ACHN (cell line): ENCODE data around the gene DIP2C.

Experiments used
- DNase-seq: peaks from one replicate; pipeline ENCODE4 v3.0.0-alpha.2; 2015
- in situ Hi-C: cut with HindIII; loops from 2 replicates; pipeline ENCODE4 v1.10.0; 2017; ENCODE audit warnings: low sequenced_read_pairs, low pct_ligation_motif_present, low pct_unique_long_range_greater_than_20kb

Gene DIP2C

GRCh38 chr10:556971-557637 is 132.4 kb downstream of the DIP2C start:
- in situ Hi-C loops = no loop called here
- no peak for DNase-seq

DNA sequence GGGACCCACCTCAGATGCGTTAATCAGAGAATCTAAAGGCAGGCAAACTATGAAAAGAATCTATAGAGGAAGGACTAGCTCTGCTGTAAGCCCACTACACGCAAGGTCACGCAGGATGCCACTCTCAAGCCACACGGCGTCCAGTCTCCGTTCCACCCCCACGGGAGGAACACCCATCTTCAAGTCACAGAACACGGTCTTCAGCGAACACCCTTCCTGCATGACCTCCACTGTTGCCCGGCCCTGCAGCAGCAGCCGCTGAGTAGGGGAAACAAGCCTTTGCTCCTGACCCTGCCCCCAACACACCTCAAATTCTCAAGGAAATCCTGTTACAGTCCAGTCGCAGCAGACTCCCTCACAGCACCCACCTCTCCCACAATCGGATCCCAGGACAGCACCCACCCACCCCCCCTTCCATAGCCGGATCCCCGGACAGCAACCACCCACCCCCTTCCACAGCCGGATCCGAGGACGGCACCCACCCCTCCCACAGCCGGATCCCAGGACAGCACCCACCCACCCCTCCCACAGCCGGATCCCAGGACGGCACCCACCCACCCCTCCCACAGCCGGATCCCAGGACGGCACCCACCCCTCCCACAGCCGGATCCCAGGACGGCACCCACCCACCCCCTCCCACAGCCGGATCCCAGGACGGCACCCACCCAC is 133.7 kb downstream of the DIP2C start:
- DNase-seq = no peak
- in situ Hi-C loops = no loop called here

DNA sequence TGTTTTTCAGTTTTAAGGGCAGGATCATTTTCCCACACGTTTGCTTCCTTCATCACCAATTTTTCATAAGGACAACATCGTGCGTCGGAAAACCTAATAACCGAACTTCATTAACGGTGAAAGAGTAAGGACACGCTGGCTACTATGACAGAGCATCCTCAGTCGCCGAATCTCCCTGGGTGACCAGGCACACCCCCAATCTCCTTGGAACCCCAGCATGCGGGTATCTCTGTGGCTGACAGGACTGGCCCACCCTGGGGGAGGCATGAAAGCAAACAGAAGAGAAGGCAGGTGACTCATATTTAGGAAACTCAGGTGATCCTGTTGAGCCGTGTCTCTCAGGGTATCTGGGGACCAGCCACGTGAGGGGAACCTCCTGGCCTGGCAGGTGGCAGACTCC is 134.2 kb downstream of the DIP2C start:
- in situ Hi-C loops = no loop called here
- DNase-seq = no peak

DNA sequence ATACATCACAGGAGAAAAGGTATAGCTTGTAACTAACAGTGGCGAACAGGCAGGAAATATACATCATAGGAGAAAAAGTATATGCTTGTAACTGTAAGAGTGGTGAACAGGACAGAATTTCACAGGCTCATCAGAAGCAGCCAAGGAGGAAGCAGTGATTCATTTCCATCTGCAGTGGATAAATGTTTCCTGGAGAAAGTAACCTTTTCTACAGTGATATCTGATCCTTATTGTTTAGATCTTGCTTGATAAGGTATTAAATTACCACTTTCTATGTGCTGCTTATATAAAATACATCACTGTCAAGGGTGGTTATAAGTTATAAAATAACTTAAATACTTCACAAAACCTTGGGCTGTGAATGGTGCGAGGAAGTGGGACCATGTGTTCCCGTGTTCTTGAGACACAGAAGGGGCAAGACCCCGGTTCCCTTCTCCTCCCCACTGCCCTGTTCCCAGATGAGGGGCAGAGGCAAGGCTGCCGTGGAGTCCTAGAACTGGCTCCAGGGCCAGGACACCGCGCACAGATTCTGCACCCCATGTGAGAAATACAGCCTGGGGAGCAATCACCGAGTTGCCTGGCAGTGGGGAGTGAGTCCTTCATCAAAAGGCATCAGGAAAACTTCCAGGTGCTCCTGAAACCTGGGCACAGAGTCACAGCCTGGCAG is 135.2 kb downstream of the DIP2C start:
- in situ Hi-C loops = no loop called here
- DNase-seq = no peak

DNA sequence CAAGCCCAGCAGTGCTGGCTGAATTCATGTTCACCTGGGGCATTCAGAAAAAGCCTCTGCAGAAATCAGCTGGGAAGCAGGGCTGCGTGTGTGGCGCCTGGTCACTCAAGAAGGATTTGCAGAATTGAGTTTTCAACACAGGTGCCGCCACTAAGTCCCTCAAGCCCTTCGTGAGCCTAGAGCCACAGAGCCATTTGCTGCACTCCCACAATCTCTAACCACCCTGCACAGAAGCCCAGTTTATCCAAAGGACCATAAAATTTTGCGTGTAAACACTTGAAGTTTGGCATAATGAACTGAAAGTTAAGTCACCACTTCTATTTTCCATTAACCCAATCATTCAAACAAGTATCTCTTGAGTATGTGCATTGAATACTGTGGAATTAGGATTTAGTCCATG is 136.2 kb downstream of the DIP2C start:
- in situ Hi-C loops = no loop called here
- DNase-seq = no peak

DNA sequence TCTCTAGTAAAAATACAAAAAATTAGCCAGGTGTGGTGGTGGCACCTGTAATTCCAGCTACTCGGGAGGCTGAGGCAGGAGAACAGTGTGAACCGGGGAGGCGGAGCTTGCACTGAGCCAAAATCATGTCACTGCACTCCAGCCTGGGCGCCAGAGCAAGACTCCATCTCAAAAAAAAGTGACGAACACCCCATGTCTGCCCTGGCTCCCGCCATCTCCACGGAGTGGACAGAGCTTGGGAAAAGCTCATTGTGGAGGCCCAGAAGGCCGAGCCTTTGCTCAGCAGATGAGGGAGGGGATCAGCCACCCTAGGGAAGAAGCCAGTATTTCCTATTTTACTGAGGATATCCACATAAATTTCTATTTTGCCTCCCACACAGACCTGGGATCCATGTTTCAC is 136.8 kb downstream of the DIP2C start:
- in situ Hi-C loops = no loop called here
- no peak for DNase-seq

GRCh38 chr10:551373-552252 is 137.9 kb downstream of the DIP2C start:
- DNase-seq = no peak
- in situ Hi-C loops = no loop called here

DNA sequence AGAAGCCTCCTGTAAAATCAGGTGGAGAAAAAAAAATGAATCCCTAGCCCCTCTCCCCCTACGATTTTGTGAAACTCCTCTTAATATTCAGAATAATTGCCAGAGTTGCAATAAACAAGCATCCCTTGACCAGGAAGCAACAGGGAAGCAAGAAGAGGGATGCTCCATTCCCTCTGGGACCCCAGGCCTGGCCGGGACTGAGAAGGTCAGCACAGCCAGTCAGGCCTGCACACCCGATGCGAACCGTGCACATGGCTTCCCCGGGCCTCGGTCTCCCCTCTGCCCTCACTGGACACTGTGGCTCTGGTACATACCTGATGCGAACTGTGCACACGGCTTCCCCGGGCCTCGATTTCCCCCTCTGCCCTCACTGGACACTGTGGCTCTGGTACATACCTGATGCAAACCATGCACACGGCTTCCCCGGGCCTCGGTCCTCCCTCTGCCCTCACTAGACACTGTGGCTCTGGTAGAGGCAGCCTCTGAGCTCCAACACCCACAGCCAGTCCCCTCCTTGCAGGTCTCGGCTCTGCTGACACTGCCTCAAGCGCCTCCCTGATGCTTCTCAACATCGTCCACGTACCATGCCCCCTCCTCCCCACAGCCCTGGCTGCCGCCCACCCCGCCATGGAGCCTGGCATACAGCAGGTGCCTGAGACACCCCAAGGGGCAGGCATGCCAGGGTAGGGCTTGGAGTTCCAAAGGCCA is 138.6 kb downstream of the DIP2C start:
- DNase-seq = no peak
- in situ Hi-C loops = no loop called here

DNA sequence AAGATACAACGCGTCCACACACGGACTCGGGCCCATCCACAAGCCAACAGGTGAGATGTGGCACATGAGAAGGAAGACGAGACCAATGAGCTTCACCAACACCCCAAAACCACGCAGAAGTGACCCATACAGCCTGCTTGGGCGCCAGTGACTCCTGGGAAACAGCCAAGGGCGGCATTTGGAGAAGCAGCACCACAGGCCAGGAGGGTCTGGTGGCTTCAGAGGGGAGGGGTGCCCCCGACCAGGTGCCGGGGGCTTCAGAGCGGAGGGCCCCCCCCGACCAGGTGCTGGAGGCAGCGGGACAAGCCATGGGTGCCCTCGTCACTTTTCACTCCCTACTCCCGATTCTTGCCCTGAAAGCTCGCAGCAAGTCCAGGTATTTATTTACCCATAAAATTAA is 140.1 kb downstream of the DIP2C start:
- in situ Hi-C loops = no loop called here

GRCh38 chr10:548238-548901 is 141.1 kb downstream of the DIP2C start:
- in situ Hi-C loops = no loop called here
- no peak for DNase-seq

More for the DNA sequence above, 140.1 kb downstream of the DIP2C start:
- no peak for DNase-seq

GRCh38 chr10:547591-548081 is 141.8 kb downstream of the DIP2C start:
- DNase-seq = no peak
- in situ Hi-C loops = no loop called here

- in situ Hi-C loops = no loop called here
- no peak for DNase-seq
Observed at GRCh38 chr10:546971-547590, 142.4 kb downstream of the DIP2C start.

GRCh38 chr10:546451-546850 is 143.0 kb downstream of the DIP2C start:
- in situ Hi-C loops = no loop called here
- DNase-seq = no peak

DNA sequence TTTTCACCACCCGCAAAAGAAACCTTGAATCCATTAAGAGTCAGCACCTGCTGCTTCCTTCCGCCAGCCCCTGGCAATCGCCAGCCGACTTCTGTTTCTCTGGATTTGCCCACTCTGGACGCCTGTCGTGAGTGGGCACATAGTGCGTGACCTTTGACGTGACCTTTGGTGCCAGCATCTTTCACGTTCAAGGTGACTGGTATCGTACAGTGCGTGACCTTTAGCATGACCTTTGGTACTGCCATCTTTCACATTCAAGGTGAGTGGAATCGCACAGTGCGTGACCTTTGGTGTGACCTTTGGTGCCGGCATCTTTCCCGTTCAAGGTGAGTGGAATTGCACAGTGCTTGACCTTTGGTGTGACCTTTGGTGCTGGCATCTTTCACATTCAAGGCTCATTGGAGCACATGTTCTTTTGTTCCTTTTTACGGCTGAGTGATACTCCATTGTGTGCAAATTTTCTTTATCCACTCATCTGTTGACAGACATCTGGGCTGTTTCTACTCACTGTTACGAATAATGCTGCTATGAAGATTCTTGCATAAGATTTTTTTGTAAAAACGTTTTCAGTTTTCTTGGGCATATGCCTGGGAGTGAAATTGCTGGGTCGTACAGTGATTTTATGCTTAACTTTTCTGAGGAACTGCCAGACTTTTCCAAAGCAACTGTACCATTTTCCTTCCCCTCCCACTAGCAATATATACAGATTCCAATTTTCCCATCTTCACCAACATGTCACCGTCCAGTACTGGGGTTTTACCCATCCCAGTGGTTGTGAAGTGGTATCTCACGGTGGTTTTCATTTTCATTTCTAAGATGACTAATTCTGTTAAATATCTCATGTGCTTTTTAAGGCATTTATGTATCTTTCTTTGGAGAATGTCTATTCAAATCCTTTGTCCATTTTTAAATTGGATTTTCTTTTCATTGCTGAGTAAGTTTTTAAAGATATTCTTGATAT is 145.3 kb downstream of the DIP2C start:
- DNase-seq = no peak
- in situ Hi-C loops = no loop called here

- no peak for DNase-seq
- in situ Hi-C loops = no loop called here
Observed at GRCh38 chr10:543131-543530, 146.3 kb downstream of the DIP2C start.

DNA sequence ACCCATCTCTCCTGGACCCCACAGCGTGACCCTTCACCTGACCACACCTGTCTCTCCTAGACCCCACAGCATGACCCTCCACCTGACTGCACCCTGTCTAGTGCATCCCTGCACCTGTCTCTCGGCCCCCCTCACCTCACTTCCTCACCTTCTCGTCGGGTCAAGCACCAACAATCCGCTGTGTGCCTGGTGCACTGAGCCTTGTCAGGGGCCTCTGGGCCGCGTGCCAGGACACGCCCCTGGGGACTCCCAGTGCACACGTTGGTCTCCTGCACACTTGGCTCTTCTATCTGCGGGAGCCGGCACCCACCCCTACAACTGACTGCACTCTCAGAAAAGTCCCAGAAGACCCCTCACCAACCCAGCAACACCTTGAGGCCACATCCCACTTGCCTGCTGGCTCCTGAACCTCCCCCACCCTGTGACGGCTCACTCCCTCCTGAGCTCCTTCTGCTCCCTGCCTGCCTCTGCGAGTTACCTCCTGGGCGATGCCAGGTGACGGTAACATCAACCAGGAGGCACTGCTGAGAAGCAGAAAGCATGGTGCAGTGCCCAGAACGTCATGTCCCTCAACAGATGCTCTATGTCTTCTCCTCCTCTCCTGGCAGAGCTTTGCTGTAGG is 147.6 kb downstream of the DIP2C start:
- in situ Hi-C loops = no loop called here
- DNase-seq = peak; percentile 28
